ENCODE results near the gene CYP39A1.

CYP39A1 gene

DNA sequence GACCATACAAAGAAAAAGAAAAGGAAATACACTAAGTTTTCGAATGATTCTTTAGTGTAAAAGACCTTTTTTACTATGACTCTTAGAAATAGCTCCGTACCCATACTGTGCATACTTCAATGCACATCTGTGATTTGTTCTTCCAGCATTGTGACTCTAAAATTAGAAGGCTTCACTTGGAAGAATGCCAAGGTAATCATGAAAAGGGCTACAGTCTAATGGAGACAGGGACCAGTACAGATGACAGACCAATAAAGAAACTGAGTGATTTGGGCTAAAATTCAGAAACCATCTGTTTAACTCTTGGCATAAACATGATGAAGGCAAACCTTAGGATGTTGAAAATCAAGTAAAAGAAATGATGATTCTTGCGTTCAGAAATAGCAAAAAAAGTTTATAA is 46.3 kb downstream of the CYP39A1 start:
- no peak overlapping the region for H3K27ac ChIP-seq
- TF ChIP-seq, protein P1, sequence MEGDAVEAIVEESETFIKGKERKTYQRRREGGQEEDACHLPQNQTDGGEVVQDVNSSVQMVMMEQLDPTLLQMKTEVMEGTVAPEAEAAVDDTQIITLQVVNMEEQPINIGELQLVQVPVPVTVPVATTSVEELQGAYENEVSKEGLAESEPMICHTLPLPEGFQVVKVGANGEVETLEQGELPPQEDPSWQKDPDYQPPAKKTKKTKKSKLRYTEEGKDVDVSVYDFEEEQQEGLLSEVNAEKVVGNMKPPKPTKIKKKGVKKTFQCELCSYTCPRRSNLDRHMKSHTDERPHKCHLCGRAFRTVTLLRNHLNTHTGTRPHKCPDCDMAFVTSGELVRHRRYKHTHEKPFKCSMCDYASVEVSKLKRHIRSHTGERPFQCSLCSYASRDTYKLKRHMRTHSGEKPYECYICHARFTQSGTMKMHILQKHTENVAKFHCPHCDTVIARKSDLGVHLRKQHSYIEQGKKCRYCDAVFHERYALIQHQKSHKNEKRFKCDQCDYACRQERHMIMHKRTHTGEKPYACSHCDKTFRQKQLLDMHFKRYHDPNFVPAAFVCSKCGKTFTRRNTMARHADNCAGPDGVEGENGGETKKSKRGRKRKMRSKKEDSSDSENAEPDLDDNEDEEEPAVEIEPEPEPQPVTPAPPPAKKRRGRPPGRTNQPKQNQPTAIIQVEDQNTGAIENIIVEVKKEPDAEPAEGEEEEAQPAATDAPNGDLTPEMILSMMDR (IDR thresholded peaks at IDR 0.05) = no peak

DNA sequence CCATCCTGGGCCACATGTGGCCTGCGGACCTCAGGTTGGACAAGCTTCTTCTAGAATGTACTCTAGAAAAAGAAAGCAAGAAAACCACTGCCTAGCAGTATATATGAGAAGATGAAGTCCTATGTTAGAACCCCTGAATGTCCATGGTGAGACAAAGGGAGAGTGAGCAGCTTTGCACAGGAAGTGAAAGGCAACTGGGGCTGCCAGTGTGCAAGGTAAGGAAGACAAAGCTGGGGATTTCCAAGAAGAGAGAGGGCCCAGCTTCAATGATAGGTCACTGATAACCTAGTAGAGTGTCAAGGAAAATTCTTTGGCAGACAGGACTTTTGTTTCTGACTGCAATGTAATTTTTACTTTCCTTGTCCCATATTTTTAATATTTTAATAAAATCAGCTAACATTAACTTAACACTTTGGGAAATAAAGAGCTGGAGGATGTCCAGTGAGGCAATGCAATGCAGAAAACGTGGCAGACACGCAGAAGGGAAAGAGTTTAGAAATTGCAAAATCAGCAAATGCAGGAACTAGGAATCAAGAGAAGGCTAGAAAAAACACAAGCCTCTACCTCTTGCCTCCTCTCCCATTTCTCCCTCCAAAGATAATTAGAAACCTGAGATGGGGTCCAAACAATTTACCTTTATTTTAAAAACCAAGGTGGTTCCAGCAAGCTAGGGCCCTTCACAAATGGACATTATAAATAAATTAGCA is 47.4 kb downstream of the CYP39A1 start:
- Histone ChIP-seq H3K9ac (no peak overlapping the region), H3K4me1 (no peaks in the 10 kb centered on the region), H3K27me3 (ENCODE audit: control insufficient read depth, insufficient read depth, low read length) (no peaks in the 10 kb centered on the region), H3K4me3 (ENCODE audit: low read depth, low read length) (no peak overlapping the region), H2AFZ (no peak overlapping the region), H3K36me3 (ENCODE audit: control insufficient read depth, insufficient read depth, low read length) (no peaks in the 10 kb centered on the region), H3K4me2 (ENCODE audit: low read length) (no peak overlapping the region), H3K79me2 (no peaks in the 10 kb centered on the region), H3K27ac (no peak overlapping the region), H3K9me3 (ENCODE audit: control insufficient read depth, low read length) (no peaks in the 10 kb centered on the region)
- TF ChIP-seq, protein P1 (IDR thresholded peaks at IDR 0.05) = no peak

More for the DNA sequence above, 46.3 kb downstream of the CYP39A1 start:
- no peaks in the 10 kb centered on the region for H3K9me3 ChIP-seq (ENCODE audit: control insufficient read depth, low read length)
- no peaks in the 10 kb centered on the region for H3K27me3 ChIP-seq (ENCODE audit: control insufficient read depth, insufficient read depth, low read length)
- no peak overlapping the region for H3K4me2 ChIP-seq (ENCODE audit: low read length)
- H3K4me1 ChIP-seq = no peaks in the 10 kb centered on the region
- no peak overlapping the region for H3K4me3 ChIP-seq (ENCODE audit: low read depth, low read length)
- H2AFZ ChIP-seq = no peak overlapping the region
- H3K9ac ChIP-seq = no peak overlapping the region
- no peaks in the 10 kb centered on the region for H3K36me3 ChIP-seq (ENCODE audit: control insufficient read depth, insufficient read depth, low read length)
- no peaks in the 10 kb centered on the region for H3K79me2 ChIP-seq

DNA sequence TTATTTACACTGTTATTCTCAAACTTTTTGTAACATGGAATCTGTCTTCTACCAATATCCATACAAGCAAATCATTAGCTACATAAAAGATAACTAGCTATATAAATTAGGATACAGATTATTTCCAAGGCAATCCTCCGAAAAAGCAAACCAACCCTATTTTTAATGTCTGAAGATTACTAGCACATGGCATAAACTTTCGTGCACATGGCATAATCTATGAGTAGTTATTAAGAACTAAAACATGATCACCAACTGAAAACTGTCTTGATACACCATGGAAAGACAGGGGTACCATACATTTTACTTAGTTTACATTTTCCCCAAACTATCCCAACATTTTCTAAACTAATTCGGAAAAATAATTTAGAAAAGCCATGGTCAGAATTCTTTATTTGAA is 54.4 kb downstream of the CYP39A1 start:
- H3K27ac ChIP-seq = no peak overlapping the region
- H3K9me3 ChIP-seq (ENCODE audit: control insufficient read depth, low read length) = no peaks in the 10 kb centered on the region
- no peaks in the 10 kb centered on the region for H3K36me3 ChIP-seq (ENCODE audit: control insufficient read depth, insufficient read depth, low read length)
- H3K79me2 ChIP-seq = no peaks in the 10 kb centered on the region
- H3K4me3 ChIP-seq (ENCODE audit: low read depth, low read length) = no peak overlapping the region
- H3K9ac ChIP-seq = no peak overlapping the region
- H3K27me3 ChIP-seq (ENCODE audit: control insufficient read depth, insufficient read depth, low read length) = no peaks in the 10 kb centered on the region
- TF ChIP-seq, protein P1 (IDR thresholded peaks at IDR 0.05) = no peak
- H3K4me2 ChIP-seq (ENCODE audit: low read length) = no peak overlapping the region
- no peak overlapping the region for H2AFZ ChIP-seq
- H3K4me1 ChIP-seq = no peaks in the 10 kb centered on the region

DNA sequence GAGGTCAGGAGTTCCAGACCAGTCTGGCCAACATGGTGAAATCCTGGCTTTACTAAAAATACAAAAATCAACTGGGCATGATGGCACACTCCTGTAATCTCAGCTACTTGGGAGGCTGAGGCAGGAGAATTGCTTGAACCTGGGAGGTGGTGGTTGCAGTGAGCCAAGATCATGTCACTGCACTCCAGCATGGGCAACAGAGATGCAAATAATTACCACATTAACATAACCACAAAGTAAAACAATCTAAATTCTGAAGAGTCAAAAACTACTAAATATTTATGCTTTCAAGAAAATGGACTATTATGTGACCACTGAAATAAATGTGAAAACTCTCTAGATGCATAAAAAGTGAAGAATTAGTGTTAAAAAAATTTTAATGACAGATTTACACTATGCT is 59.9 kb downstream of the CYP39A1 start:
- no peak overlapping the region for H3K4me2 ChIP-seq (ENCODE audit: low read length)
- no peaks in the 10 kb centered on the region for H3K27me3 ChIP-seq (ENCODE audit: control insufficient read depth, insufficient read depth, low read length)
- no peak overlapping the region for H2AFZ ChIP-seq
- no peak overlapping the region for H3K4me3 ChIP-seq (ENCODE audit: low read depth, low read length)
- H3K27ac ChIP-seq = no peak overlapping the region
- H3K9ac ChIP-seq = no peak overlapping the region
- no peaks in the 10 kb centered on the region for H3K36me3 ChIP-seq (ENCODE audit: control insufficient read depth, insufficient read depth, low read length)
- H3K79me2 ChIP-seq = no peaks in the 10 kb centered on the region
- TF ChIP-seq, protein P1 (IDR thresholded peaks at IDR 0.05) = no peak
- no peaks in the 10 kb centered on the region for H3K4me1 ChIP-seq
- H3K9me3 ChIP-seq (ENCODE audit: control insufficient read depth, low read length) = no peaks in the 10 kb centered on the region

DNA sequence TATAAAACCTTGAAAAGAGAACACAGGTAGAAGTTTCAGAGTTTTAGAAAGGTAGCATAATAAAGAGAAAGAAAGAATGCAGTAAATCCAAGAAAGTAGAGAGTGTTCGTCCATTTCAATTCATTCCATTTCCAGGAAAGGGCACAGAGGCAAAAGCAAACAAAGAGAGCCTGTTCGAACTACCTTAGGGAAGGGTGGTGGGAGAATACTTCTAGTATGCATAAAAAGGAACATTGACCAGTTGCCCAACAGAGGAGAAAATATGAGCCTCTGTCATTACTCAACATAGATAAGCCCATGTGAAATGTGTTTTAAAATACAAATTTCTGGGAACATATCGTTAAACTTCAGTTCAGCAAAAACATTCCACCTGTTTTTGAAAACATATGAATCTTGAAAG is 60.6 kb downstream of the CYP39A1 start:
- Histone ChIP-seq H3K27me3 (ENCODE audit: control insufficient read depth, insufficient read depth, low read length) (no peaks in the 10 kb centered on the region), H2AFZ (no peak overlapping the region), H3K9ac (no peak overlapping the region), H3K27ac (no peak overlapping the region), H3K36me3 (ENCODE audit: control insufficient read depth, insufficient read depth, low read length) (no peaks in the 10 kb centered on the region), H3K79me2 (no peaks in the 10 kb centered on the region), H3K4me1 (no peaks in the 10 kb centered on the region), H3K9me3 (ENCODE audit: control insufficient read depth, low read length) (no peaks in the 10 kb centered on the region), H3K4me2 (ENCODE audit: low read length) (no peak overlapping the region), H3K4me3 (ENCODE audit: low read depth, low read length) (no peak overlapping the region)
- TF ChIP-seq, protein P1 (IDR thresholded peaks at IDR 0.05) = no peak
